Adrenal gland (tissue), 5 donors: ENCODE results near the gene GALNT18.

Experiments used
- POLR2A ChIP-seq, 2 donors: fragments of 450-650 bp; IDR thresholded peaks; one replicate each; pipeline ENCODE4 v1.6.1; 2017; ENCODE audit warnings: antibody characterized with exemption in 2 of 2, mild to moderate bottlenecking in 2 of 2, moderate library complexity in 1 of 2
- TF ChIP-seq, protein P1 (sequence below), 6 experiments: fragments of 450-650 bp in 4 of 6; fragments of 200-600 bp in 2 of 6; sonication (generic) in 1 of 6; IDR thresholded peaks; 1 replicate in 5 of 6; 2 replicates in 1 of 6; pipeline versions ENCODE4 v1.5.1 to v1.8.0; 2016 to 2021; ENCODE audit warnings: antibody characterized with exemption in 6 of 6, mild to moderate bottlenecking in 2 of 6, moderate library complexity in 1 of 6
- donor health status: DM: no; HTN: no; CAD: no.

GRCh38 chr11:11561991-11562390 lies 59.8 kb downstream of the GALNT18 start:
- TF ChIP-seq, protein P1, sequence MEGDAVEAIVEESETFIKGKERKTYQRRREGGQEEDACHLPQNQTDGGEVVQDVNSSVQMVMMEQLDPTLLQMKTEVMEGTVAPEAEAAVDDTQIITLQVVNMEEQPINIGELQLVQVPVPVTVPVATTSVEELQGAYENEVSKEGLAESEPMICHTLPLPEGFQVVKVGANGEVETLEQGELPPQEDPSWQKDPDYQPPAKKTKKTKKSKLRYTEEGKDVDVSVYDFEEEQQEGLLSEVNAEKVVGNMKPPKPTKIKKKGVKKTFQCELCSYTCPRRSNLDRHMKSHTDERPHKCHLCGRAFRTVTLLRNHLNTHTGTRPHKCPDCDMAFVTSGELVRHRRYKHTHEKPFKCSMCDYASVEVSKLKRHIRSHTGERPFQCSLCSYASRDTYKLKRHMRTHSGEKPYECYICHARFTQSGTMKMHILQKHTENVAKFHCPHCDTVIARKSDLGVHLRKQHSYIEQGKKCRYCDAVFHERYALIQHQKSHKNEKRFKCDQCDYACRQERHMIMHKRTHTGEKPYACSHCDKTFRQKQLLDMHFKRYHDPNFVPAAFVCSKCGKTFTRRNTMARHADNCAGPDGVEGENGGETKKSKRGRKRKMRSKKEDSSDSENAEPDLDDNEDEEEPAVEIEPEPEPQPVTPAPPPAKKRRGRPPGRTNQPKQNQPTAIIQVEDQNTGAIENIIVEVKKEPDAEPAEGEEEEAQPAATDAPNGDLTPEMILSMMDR (IDR thresholded peaks at IDR 0.05) = no peak
- no peak for TF ChIP-seq POLR2A (IDR thresholded peaks at IDR 0.05)
